ENCODE results near the gene RAB3IL1.

Gene RAB3IL1

DNA sequence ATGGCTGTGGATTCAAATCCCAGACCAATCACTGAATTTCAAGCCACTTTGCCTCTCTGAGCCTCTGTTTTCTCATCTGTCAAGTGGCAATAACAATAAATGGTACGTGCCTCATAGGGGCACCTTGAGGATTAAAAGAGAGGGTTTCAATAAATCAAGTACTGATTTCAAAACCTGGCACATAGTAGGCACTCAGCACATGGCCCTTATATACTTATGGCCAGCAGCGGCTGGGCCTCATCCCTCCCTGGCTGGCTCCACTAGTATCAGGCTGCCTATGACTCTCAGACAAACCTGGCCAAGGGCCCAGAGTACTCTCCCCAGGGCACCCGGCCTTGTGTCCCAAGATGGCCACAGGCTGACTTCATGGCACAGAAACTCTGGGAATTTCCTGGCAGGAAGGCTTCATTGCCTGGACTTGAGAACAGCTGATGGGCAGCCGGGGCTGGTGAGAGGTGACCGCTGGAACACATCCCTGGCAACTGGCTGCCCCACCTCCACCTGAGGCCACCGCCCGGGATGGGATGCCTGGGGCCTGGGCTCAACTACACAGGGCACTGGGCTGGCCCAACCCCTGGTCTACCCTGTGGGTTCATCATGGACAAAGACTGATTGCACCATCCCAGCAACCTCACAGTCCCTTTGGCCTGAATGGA is 29.4 kb downstream of the RAB3IL1 start:
- no peak for TF ChIP-seq CTCF (IDR thresholded peaks at IDR 0.05; ENCODE audit: control insufficient read depth, insufficient read depth, low read depth, low read length, missing control alignments)
- DNase-seq (ENCODE audit: low read depth) = peak; percentile 63
- no peak overlapping the region for H3K4me3 ChIP-seq (ENCODE audit: control insufficient read depth, low read depth, low read length)

GRCh38 chr11:61886643-61887042 is 30.7 kb downstream of the RAB3IL1 start:
- H3K4me3 ChIP-seq (ENCODE audit: control insufficient read depth, low read depth, low read length) = no peak overlapping the region
- TF ChIP-seq CTCF (IDR thresholded peaks at IDR 0.05; ENCODE audit: control insufficient read depth, insufficient read depth, low read depth, low read length, missing control alignments) = no peak

DNA sequence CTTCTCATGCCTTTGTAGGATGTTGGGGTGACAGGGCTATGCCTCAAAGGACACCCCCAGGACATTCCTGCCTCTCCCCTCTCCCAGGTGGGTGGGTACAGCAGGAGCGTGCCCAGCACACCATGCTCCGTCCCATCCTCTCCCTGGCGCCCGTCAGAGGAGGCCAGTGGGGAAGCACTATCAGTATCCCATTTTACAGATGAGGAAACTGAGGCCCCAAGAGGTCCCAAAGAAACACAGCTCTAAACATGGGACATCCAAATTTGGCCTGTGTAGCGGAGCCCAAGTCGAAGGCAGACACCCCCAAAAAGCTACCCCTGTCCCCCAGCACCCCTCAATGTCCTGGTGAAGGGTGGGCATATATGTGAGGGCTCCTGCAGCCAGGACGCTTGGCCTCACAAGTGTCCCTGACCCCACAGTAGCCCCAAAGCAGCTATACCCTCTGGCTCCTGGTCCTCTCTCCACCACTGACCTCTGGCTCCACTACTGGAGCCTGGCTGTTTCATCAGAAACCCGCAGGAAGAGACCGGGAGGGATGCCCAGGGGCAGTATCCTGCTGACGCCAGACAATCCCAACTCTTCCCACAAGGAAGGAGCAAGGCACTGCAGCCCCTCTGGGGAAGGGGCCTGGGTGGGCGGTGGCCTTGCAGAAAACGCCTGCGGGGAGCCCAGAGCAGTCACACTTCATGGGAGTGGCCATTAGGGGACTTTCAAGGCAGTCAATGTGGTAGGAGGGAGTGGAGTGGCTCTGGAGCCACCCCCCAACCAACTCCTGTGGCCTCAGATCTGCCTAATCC is 31.4 kb downstream of the RAB3IL1 start:
- no peak overlapping the region for H3K4me3 ChIP-seq (ENCODE audit: control insufficient read depth, low read depth, low read length)
- no peak for TF ChIP-seq CTCF (IDR thresholded peaks at IDR 0.05; ENCODE audit: control insufficient read depth, insufficient read depth, low read depth, low read length, missing control alignments)
- no peak for DNase-seq (ENCODE audit: low read depth)

More at GRCh38 chr11:61886643-61887042, 30.7 kb downstream of the RAB3IL1 start:
- DNase-seq (ENCODE audit: low read depth) = no peak

DNA sequence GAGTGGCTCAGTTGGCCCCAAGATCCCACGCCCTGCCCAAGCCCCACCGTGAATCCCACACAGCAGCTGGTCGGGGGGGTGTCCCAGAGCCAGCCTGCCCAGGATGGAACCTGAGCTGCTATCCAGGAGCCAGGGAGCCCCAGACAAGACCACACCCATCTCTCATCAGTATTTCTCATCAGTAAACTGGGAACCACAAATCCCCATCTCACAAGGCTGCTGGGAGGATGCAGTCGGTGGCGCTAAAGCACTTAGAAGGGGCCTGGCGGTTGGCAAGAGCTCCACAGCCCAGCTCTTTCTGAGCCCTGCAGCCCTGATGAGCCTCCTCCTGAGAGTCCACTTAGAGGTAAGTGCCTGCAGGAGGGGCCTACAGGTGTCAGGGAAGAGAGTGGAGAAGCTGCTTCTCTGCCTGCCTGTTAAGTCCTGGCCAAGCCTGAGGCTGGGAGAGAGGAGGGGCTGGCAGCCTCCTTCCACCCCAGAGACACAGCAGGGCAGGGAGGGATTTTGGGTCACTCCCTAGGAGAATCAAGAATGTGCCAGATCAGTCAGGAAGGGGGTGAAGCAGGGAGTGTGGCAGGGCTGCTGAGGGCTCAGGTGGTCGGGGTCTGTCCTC is 32.1 kb downstream of the RAB3IL1 start:
- TF ChIP-seq CTCF (IDR thresholded peaks at IDR 0.05; ENCODE audit: control insufficient read depth, insufficient read depth, low read depth, low read length, missing control alignments) = no peak
- DNase-seq (ENCODE audit: low read depth) = no peak
- H3K4me3 ChIP-seq (ENCODE audit: control insufficient read depth, low read depth, low read length) = no peak overlapping the region

GRCh38 chr11:61883947-61884346 is 33.4 kb downstream of the RAB3IL1 start:
- no peak for TF ChIP-seq CTCF (IDR thresholded peaks at IDR 0.05; ENCODE audit: control insufficient read depth, insufficient read depth, low read depth, low read length, missing control alignments)
- H3K4me3 ChIP-seq (ENCODE audit: control insufficient read depth, low read depth, low read length) = no peak overlapping the region
- DNase-seq (ENCODE audit: low read depth) = no peak

- no peak for TF ChIP-seq CTCF (IDR thresholded peaks at IDR 0.05; ENCODE audit: control insufficient read depth, insufficient read depth, low read depth, low read length, missing control alignments)
- no peak overlapping the region for H3K4me3 ChIP-seq (ENCODE audit: control insufficient read depth, low read depth, low read length)
- no peak for DNase-seq (ENCODE audit: low read depth)
Measured at GRCh38 chr11:61883327-61883726, 34.0 kb downstream of the RAB3IL1 start.

Measured in AG09309 (cell line).